SK-N-MC (cell line): ENCODE data around the gene VMP1.

Experiments
- EZH2 ChIP-seq: fragments of 200-600 bp; sonication (generic); IDR thresholded peaks from one replicate; pipeline ENCODE4 v1.6.1; 2017; ENCODE audit warnings: antibody characterized with exemption
- FOXP2 ChIP-seq: optimal IDR thresholded peaks from 2 replicates; pipeline ENCODE3; 2011; ENCODE audit warnings: mild to moderate bottlenecking, moderate library complexity; ENCODE audit not compliant: insufficient read depth; ENCODE audit errors: extremely low read length, control extremely low read depth
- POLR2AphosphoS5 ChIP-seq: IDR thresholded peaks from 2 replicates; pipeline ENCODE4 v1.6.1; 2012; ENCODE audit warnings: mild to moderate bottlenecking, low read depth, low read length, borderline replicate concordance

- TF ChIP-seq EZH2 (no peak), POLR2AphosphoS5 (no peak), FOXP2 (no peak)
These were observed 37.6 kb downstream of the VMP1 start for GRCh38 chr17:59745040-59745439.
